HG02852 (cell line): Measurements from ENCODE around the gene TCAIM.
A peak's percentile ranks its signal among the peaks of the same experiment; 100 is the strongest.
"Not testable (repeated sequence)": the region's sequence is repeated elsewhere in the genome, so short reads cannot be mapped to it uniquely, and the experiment has no call there.

ENCODE experiments used
- ATAC-seq: cut with Tn5 transposase; IDR thresholded peaks from one replicate; pipeline ENCODE4 v1.9.1; 2021; ENCODE audit warnings: mild to moderate bottlenecking, moderate library complexity; ENCODE audit not compliant: unreplicated experiment

Gene TCAIM

GRCh38 chr3:44412365-44412764, 73.8 kb downstream of the TCAIM start:
- ATAC-seq, result no peak

- ATAC-seq, result no peak
These were observed 76.0 kb downstream of the TCAIM start for GRCh38 chr3:44414517-44415090.

DNA sequence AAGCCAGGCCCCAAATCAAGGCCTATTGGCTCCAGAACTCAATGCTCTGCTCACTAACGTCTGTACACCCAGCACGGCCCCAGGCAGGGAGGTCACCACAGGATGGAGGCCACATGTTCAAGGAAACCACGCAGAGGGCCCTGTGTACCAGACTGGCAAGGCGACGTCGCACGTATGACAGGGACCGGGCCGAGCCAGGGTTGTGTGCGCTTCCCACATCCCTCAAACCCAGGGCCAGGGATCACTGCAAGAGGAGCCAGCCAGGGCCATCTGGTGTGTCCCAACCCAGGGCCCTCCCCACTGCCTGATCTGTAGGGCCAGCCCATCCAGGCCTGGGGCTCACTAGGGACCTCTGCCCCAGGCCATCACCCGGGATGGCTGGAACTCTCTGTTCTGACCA, 76.9 kb downstream of the TCAIM start:
- no peak for ATAC-seq

DNA sequence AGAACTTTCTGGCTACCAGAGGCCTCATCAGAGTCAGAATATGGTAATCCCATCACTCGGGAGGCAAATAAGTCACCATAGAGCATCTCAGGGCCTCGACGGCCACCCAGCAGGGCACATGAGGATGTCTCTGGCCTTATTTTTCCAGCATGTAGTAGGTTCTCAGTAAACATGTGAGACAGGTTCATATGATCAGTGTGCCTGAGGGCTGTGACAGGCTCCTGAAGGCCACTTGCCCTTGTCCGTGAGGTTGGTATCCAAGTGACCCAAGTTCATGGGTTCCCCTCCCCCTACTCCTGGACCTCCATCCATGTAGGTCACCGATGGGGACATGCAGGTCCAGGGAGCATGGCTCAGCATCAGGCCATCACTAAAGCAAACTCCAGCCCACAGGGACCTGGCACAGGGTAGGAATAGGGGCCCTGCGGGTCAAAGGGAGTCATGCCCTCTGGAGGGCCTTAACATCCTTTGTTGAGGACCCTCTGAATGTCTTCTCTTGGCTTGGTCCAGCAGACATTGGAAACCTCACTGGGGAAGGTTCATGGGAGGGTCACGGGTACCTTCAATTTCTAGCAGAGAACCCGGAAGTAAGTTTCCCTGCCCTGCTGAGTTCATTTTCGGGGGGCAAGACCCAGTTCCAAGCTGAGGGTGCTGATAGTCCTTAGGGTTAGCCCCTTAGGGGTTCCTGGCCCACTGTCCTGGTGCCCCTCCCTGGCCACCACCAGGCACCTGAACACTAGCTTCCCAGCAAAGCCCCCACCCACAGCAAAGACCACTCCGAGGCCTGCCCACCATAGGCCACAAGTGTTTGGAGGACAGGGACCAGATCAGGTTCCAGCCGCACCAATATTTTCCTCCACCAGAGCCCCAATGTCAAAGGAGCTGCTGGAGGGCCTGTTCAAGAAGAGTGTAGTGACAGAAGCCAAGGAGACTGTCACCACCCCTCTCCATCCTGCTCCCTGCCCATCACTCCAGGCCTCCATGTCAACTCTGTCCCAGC, 77.8 kb downstream of the TCAIM start:
- no peak for ATAC-seq

GRCh38 chr3:44418118-44418517, 79.6 kb downstream of the TCAIM start:
- not testable (repeated sequence) for ATAC-seq

- ATAC-seq, result no peak
These were observed 80.0 kb downstream of the TCAIM start for GRCh38 chr3:44418549-44418948.

- no peak for ATAC-seq
These were observed 80.8 kb downstream of the TCAIM start for GRCh38 chr3:44419116-44419922.

- no peak for ATAC-seq
These were observed 81.5 kb downstream of the TCAIM start for GRCh38 chr3:44419923-44420650.

DNA sequence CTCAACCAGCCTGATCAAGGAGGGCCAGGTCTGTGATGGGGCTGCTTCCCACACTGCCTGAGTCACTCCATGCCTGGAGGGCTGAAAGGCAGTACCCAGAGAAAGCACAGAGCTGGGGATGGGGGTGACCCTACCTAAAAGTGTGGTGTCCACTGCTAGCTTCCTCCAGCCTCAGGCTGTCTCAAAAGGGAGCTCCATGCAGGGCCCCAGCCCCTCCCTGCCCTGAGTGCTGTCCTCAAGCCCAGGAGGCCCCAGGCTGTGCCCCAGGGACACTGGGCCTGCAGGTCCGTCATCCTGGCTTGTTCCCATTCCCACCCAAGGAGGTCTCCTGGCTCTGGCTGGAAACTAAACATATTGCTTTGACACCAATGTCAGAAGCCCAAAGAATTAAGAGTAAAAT, 82.1 kb downstream of the TCAIM start:
- ATAC-seq, result no peak

GRCh38 chr3:44421280-44421679, 82.7 kb downstream of the TCAIM start:
- ATAC-seq, result no peak

- peak; percentile 45 for ATAC-seq
These were observed 86.2 kb downstream of the TCAIM start for GRCh38 chr3:44424758-44425157.

DNA sequence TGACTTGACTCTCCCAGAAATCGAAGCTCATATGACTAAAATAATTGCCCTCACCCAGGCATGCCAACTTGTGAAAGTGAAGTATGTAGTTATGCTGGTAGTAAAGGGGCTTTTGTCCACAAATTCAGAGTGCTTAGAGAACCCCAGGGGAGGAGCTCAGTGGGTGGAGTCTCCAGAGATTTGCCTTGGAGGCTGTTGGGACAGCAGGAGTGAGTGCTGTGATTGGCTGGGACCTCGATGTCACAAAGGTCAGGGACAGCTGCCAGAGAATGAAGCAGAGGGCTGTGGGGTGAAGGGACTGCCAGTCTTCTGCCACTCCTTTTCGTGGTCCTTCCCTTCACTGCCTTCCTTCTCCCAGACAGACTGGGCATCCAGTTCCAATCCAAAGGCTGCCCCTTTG, 89.1 kb downstream of the TCAIM start:
- no peak for ATAC-seq

- ATAC-seq, result no peak
These were observed 90.3 kb downstream of the TCAIM start for GRCh38 chr3:44428910-44429309.

GRCh38 chr3:44429459-44429858, 90.9 kb downstream of the TCAIM start:
- ATAC-seq, result no peak

- ATAC-seq, result no peak
These were observed 91.9 kb downstream of the TCAIM start for GRCh38 chr3:44430466-44430865.

- no peak for ATAC-seq
These were observed 96.4 kb downstream of the TCAIM start for GRCh38 chr3:44434834-44435510.

DNA sequence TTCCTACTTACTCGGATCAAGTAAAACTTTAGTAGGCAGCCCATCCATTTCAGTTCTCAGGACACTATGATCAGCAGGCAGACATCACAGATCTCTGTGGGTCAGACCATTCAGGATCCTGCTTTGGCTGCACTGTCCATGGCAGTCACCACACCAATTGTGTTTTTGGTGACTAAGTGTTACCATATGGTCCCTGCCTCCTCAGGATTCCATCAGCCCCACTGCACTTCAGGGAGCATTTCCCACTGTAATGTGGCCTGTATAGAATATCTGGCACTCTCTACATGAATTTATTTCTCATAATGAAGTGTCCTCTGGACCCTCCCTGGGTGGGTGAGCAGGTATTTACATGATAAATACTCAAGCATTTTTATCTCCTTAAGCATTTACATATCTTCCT, 97.6 kb downstream of the TCAIM start:
- no peak for ATAC-seq

GRCh38 chr3:44437800-44438199, 99.2 kb downstream of the TCAIM start:
- no peak for ATAC-seq

GRCh38 chr3:44439499-44440295, 101.1 kb downstream of the TCAIM start:
- ATAC-seq, result peak; percentile 97
